CD4-positive, CD25-positive, alpha-beta regulatory T cell (primary cell): ENCODE measurements around the gene CYBC1. TPM values are rescaled to one million over a fixed set of nuclear protein-coding genes. Genes with fewer than 3 reads are reported as not detected.

Source experiments
- ATAC-seq, 2 donors: fragments of 150-1000 bp; cut with Tn5 transposase; one replicate each; pipeline ENCODE4 v1.10.0; 2021; ENCODE audit warnings: low read depth in 2 of 2, moderate number of reproducible peaks in 2 of 2, moderate library complexity in 1 of 2
- DNase-seq, 3 donors: peaks; one replicate each; pipeline versions ENCODE4 v3.0.0 to v3.0.0-alpha.2; 2012 to 2022; ENCODE audit warnings: mixed read lengths in 1 of 3
- H3K27ac ChIP-seq: one replicate; pipeline ENCODE4 v1.7.0; 2013; ENCODE audit warnings: mild to moderate bottlenecking, low read length; ENCODE audit not compliant: insufficient read depth, poor library complexity, severe bottlenecking
- H3K27me3 ChIP-seq: one replicate; pipeline ENCODE4 v1.7.0; 2013; ENCODE audit warnings: low read length; ENCODE audit not compliant: control insufficient read depth, insufficient read depth
- H3K36me3 ChIP-seq: one replicate; pipeline ENCODE4 v1.7.0; 2013; ENCODE audit warnings: mild to moderate bottlenecking, low read length, moderate library complexity; ENCODE audit not compliant: control insufficient read depth, insufficient read depth
- H3K4me1 ChIP-seq: 2 replicates; pipeline ENCODE4 v1.7.0; 2013; ENCODE audit warnings: mild to moderate bottlenecking, low read length; ENCODE audit not compliant: insufficient read depth, control insufficient read depth, poor library complexity, severe bottlenecking
- H3K4me3 ChIP-seq: one replicate; pipeline ENCODE4 v1.7.0; 2013; ENCODE audit warnings: low read depth, mild to moderate bottlenecking, low read length, moderate library complexity
- H3K9me3 ChIP-seq, 2 experiments: 1 replicate in 1 of 2; 2 replicates in 1 of 2; pipeline ENCODE4 v1.7.0; 2013; ENCODE audit warnings: low read length in 2 of 2, mild to moderate bottlenecking in 1 of 2, moderate library complexity in 1 of 2; ENCODE audit not compliant: control insufficient read depth in 2 of 2
- H3K27ac Mint-ChIP-seq, 3 donors: one replicate each; pipeline ENCODE4 v1.8.0; 2020 to 2022; ENCODE audit warnings: mild to moderate bottlenecking in 3 of 3, mixed read lengths in 3 of 3, moderate library complexity in 2 of 3
- H3K27me3 Mint-ChIP-seq: one replicate; pipeline ENCODE4 v1.8.0; 2022; ENCODE audit warnings: mild to moderate bottlenecking, mixed read lengths
- H3K36me3 Mint-ChIP-seq: one replicate; pipeline ENCODE4 v1.8.0; 2020; ENCODE audit warnings: mixed read lengths
- H3K4me1 Mint-ChIP-seq, 4 donors: one replicate each; pipeline ENCODE4 v1.8.0; 2020 to 2022; ENCODE audit warnings: mixed read lengths in 4 of 4, mild to moderate bottlenecking in 1 of 4
- H3K4me3 Mint-ChIP-seq, 4 donors: one replicate each; pipeline ENCODE4 v1.8.0; 2020 to 2022; ENCODE audit warnings: mild to moderate bottlenecking in 4 of 4, mixed read lengths in 4 of 4, moderate library complexity in 3 of 4
- H3K9me3 Mint-ChIP-seq, 7 donors: one replicate each; pipeline ENCODE4 v1.8.0; 2020 to 2022; ENCODE audit warnings: mixed read lengths in 7 of 7, mild to moderate bottlenecking in 3 of 7, moderate library complexity in 2 of 7
- polyA plus RNA-seq, 4 donors: library from polyadenylated mRNA; unstranded; fragments of 300-500 nt; fragmentation: Illumina TruSeq; gene quantifications; one replicate each; pipeline ENCODE4 v1.2.3, GENCODE V29; 2021
- total RNA-seq: library from RNA; stranded (reverse); gene quantifications from one replicate; pipeline ENCODE4 v1.2.3, GENCODE V29; 2022

The CYBC1 gene
- total and polyA plus RNA-seq, 5 donors from 2014 or later: 155 to 230 (median 196) TPM

DNA sequence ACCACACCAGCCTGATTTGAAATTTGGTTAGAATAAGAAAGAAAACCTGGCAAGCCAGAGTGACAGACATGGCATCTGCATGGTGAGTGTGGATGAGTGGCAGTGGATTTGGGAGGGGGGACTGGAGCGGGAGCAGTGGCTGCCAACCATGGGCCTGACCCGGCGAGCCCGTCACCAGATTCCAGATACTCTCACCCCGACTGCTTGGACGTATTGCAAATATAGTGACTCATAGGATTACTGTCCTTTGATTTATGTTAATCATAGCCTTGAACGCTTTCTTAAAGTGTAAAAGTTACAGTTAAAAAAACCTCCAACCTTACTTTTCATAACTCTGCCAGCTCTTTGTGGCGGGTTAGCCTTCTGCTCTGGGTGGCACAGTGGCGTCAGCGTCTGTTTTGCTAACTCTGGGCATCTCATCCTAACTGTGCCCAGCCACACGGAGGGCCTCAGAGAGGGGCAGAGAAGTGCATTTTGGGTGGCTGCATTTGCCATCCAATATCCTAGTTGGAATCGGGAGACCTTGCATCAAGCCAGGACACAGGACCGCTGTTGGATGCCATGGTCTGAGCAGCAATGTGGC, 42.2 kb upstream of the CYBC1 start:
- Mint-ChIP-seq H3K4me1 (peaks cover 0 to 18% (median 10%) of the 10 kb centered on the region in 4 donors), H3K36me3 (peaks cover 1% of the 10 kb centered on the region), H3K27ac (no peak overlapping the region), H3K4me3 (peak overlapping the region in 1 of 4 donors; percentile 29), H3K9me3 (no peaks in the 10 kb centered on the region), H3K27me3 (peaks cover 9% of the 10 kb centered on the region)
- DNase-seq: no peak
- Histone ChIP-seq H3K9me3 (no peaks in the 10 kb centered on the region), H3K27me3 (no peaks in the 10 kb centered on the region), H3K27ac (no peak overlapping the region), H3K36me3 (peaks cover 5% of the 10 kb centered on the region), H3K4me1 (peaks cover 12% of the 10 kb centered on the region), H3K4me3 (no peak overlapping the region)
- ATAC-seq: no peak

DNA sequence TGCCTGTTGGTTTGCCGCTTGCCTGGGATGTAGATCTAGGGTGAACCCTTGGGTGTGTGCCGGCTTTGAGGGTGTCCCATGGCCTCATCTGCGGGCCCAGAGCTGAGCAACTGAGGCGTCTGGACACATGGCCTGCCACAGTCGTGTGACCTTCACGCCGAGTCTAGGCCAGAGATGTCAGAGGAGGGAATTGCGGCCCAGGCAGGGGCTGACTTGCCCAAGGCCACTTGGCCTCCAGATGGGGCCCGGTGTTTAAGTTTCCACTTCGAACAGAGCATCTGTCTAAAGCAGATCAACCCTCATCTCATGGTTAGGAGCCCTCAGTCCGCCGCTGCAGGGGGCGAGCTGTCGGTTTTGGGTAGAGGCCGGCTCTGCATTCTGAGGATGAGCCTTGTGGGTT, 41.0 kb upstream of the CYBC1 start:
- H3K4me1 Mint-ChIP-seq: peaks cover 0 to 19% (median 8%) of the 10 kb centered on the region in 4 donors
- Histone ChIP-seq H3K27me3 (no peaks in the 10 kb centered on the region), H3K27ac (no peak overlapping the region), H3K4me1 (peaks cover 9% of the 10 kb centered on the region), H3K9me3 (no peaks in the 10 kb centered on the region), H3K4me3 (no peak overlapping the region), H3K36me3 (peaks cover 13% of the 10 kb centered on the region)
- H3K4me3 Mint-ChIP-seq: no peak overlapping the region
- ATAC-seq (no peak), DNase-seq (no peak)
- no peak overlapping the region for H3K27ac Mint-ChIP-seq
- H3K9me3 Mint-ChIP-seq: no peaks in the 10 kb centered on the region
- peaks cover 8% of the 10 kb centered on the region for H3K36me3 Mint-ChIP-seq
- peaks cover 6% of the 10 kb centered on the region for H3K27me3 Mint-ChIP-seq

DNA sequence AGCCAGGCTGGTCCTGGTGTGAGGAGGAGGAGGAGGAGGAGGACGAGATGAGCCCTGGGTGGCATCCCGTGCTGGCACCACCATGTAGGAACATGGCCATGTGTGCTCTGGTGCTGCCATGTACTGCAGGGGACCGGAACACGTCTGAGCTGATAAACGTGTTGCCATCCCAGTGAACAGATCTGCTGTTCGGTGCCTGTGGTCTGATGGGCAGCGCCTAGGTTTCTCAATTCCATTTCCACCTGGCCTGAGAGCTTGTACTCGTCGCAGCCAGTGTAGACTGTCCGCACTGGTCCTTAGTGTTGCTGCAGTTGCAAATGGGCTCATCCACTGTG, 40.6 kb upstream of the CYBC1 start:
- Mint-ChIP-seq H3K27me3 (peaks cover 6% of the 10 kb centered on the region), H3K27ac (no peak overlapping the region), H3K9me3 (no peaks in the 10 kb centered on the region), H3K4me1 (peaks cover 0 to 19% (median 10%) of the 10 kb centered on the region in 4 donors), H3K36me3 (peaks cover 12% of the 10 kb centered on the region), H3K4me3 (no peak overlapping the region)
- H3K4me3 ChIP-seq: no peak overlapping the region
- H3K27me3 ChIP-seq: no peaks in the 10 kb centered on the region
- H3K9me3 ChIP-seq: no peaks in the 10 kb centered on the region
- no peak for DNase-seq
- no peak overlapping the region for H3K27ac ChIP-seq
- peaks cover 14% of the 10 kb centered on the region for H3K36me3 ChIP-seq
- H3K4me1 ChIP-seq: peaks cover 11% of the 10 kb centered on the region
- no peak for ATAC-seq

DNA sequence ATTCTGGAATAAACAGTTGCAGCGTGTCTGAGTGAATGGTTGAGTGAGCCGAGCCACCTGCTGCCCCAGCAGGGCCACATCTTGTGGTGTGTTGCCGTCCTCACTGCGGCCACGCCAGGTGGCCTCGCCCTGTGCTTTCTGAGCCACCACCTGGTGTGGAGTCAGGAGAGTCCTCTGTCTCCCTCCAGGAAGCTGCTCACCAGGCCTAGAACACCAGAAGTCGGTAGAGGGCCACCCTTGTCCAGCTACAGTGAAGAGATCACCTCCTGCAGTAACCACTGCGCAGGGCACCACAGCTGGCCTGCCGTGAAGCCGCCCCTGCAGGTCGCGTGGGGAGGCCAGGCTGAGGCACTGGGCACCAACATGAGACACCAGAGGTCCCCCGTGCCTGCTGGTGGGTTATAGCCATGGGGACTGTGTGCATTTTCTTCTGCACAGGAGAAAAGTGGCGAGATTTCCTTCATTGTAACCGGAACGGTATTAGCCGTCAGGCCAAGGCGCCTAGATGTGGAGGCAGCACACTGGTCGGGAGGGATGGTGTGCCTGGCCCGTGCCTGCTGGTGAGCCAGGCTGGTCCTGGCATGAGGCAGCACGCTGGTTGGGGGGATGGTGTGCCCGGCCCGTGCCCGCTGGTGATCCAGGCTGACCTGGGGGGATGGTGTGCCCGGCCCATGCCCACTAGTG, 40.1 kb upstream of the CYBC1 start:
- Mint-ChIP-seq H3K4me3 (no peak overlapping the region), H3K4me1 (peaks cover 0 to 24% (median 11%) of the 10 kb centered on the region in 4 donors), H3K27me3 (peaks cover 6% of the 10 kb centered on the region), H3K36me3 (peaks cover 12% of the 10 kb centered on the region), H3K9me3 (no peaks in the 10 kb centered on the region), H3K27ac (no peak overlapping the region)
- Histone ChIP-seq H3K27me3 (no peaks in the 10 kb centered on the region), H3K4me1 (peaks cover 15% of the 10 kb centered on the region), H3K4me3 (no peak overlapping the region), H3K9me3 (no peaks in the 10 kb centered on the region), H3K36me3 (peaks cover 16% of the 10 kb centered on the region), H3K27ac (no peak overlapping the region)
- ATAC-seq: no peak
- DNase-seq: no peak

DNA sequence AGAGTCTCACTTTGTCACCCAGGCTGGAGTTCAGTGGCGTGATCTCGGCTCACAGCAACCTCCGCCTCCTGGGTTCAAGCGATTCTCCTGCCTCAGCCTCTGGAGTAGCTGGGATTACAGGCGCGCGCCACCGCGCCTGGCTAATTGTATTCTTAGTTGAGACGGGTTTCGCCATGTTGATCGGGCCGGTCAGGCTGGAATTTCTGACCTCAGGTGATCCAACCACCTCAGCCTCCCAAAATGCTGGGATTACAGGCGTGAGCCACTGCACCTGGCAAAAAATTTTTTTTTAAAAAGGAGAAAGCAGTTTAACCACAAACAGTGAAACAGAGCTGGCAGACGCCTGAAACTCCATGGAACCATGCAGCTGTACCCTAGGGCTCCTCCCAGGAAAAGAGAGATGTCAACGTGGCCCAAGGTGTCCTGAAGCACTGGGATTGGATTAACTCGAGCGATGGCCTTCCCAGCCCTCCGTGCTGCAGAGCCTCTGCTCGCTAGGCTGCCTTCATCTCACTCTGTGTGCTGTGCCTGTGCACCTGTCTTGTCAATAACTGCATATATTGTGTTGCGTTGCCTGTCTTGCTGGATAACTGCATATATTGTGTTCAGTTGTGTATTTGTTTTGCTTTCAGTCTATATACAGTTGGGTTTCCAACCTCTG, 39.4 kb upstream of the CYBC1 start:
- no peaks in the 10 kb centered on the region for H3K9me3 ChIP-seq
- H3K4me1 ChIP-seq: peaks cover 15% of the 10 kb centered on the region
- peaks cover 0 to 25% (median 11%) of the 10 kb centered on the region in 4 donors for H3K4me1 Mint-ChIP-seq
- no peaks in the 10 kb centered on the region for H3K27me3 ChIP-seq
- H3K36me3 ChIP-seq: peaks cover 20% of the 10 kb centered on the region
- H3K36me3 Mint-ChIP-seq: peaks cover 12% of the 10 kb centered on the region
- H3K9me3 Mint-ChIP-seq: no peaks in the 10 kb centered on the region
- H3K27ac Mint-ChIP-seq: no peak overlapping the region
- H3K27me3 Mint-ChIP-seq: peaks cover 6% of the 10 kb centered on the region
- DNase-seq: no peak
- no peak overlapping the region for H3K27ac ChIP-seq
- no peak for ATAC-seq
- H3K4me3 ChIP-seq: no peak overlapping the region
- H3K4me3 Mint-ChIP-seq: no peak overlapping the region

DNA sequence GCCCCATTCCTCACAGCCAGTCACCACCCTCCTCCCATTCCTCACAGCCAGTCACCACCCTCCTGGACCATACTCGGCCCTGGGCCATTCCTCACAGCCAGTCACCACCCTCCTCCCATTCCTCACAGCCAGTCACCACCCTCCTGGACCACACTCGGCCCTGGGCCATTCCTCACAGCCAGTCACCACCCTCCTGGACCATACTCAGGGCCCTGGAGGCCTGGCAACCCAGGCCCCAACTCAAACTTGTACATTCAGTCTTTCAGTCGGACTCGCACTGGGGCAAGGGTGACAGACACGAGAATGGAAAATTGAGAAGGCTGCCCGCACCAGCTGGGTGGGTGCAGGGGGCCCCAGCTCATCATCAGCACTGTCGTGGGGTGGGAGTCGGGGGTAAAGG, 38.6 kb upstream of the CYBC1 start:
- H3K4me3 ChIP-seq: no peak overlapping the region
- ATAC-seq (no peak), DNase-seq (no peak)
- peaks cover 0 to 17% (median 6%) of the 10 kb centered on the region in 4 donors for H3K4me1 Mint-ChIP-seq
- H3K27me3 ChIP-seq: no peaks in the 10 kb centered on the region
- H3K27me3 Mint-ChIP-seq: no peaks in the 10 kb centered on the region
- no peaks in the 10 kb centered on the region for H3K9me3 ChIP-seq
- H3K36me3 ChIP-seq: peaks cover 29% of the 10 kb centered on the region
- peaks cover 11% of the 10 kb centered on the region for H3K4me1 ChIP-seq
- H3K9me3 Mint-ChIP-seq: no peaks in the 10 kb centered on the region
- H3K27ac Mint-ChIP-seq: peak overlapping the region in 1 of 3 donors; percentile 1
- H3K4me3 Mint-ChIP-seq: no peak overlapping the region
- no peak overlapping the region for H3K27ac ChIP-seq
- H3K36me3 Mint-ChIP-seq: peaks cover 15% of the 10 kb centered on the region

DNA sequence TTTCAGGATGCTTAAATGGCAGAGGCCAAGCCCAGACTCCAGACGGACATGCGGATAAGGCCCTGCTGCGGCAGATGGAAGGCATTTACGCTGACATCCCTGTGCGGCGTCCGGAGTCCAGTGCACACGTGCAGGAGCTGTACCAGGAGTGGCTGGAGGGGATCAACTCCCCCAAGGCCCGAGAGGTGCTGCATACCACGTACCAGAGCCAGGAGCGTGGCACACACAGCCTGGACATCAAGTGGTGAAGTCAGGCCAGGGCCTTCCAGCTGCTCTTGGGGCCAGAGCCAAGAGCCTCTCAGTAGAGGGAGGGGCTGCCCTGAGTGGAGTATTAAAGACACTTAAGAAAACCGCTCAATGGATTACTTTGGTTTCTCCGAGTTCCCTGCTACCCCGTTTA, 37.4 kb upstream of the CYBC1 start:
- H3K27me3 ChIP-seq: no peaks in the 10 kb centered on the region
- peaks cover 9% of the 10 kb centered on the region for H3K4me1 ChIP-seq
- no peak for DNase-seq
- Mint-ChIP-seq H3K27me3 (no peaks in the 10 kb centered on the region), H3K9me3 (no peaks in the 10 kb centered on the region), H3K4me1 (peaks cover 0 to 16% (median 4%) of the 10 kb centered on the region in 4 donors), H3K27ac (peak overlapping the region in 1 of 3 donors; percentile 24), H3K4me3 (no peak overlapping the region), H3K36me3 (peaks cover 20% of the 10 kb centered on the region)
- ATAC-seq: no peak
- H3K9me3 ChIP-seq: no peaks in the 10 kb centered on the region
- no peak overlapping the region for H3K4me3 ChIP-seq
- peaks cover 41% of the 10 kb centered on the region for H3K36me3 ChIP-seq
- H3K27ac ChIP-seq: no peak overlapping the region
